ENCODE results near the gene NAT9.

DNA sequence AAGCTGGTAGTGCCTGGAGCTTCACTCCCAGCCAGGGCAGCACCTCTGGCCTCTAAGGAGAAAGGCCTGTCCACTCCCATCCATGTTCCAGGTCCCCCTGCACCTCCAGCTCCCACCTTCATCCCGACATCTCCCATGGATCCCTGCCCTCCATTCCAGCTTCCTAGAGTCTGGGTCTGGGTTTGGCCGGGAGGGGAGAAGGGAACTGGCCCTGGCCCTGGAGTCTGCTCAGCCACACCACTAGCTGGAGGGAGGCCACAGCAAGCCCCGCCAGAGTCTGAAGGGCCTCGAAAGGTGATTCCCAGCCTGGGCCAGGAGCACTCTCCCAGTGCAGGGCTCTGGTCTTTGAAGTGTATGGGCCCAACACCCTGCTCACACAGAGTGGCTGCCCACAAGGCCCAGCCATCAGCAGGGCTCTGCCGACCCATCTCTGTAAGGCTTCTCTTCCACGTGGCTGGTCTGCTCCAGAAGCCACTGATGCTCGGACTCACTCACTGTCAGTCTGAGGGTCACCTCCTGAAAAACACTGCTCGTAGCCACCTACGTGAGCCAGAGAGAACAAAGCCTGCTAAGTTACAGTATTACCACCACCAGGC, 4.7 kb downstream of the NAT9 start:
- TF ChIP-seq, protein P1, sequence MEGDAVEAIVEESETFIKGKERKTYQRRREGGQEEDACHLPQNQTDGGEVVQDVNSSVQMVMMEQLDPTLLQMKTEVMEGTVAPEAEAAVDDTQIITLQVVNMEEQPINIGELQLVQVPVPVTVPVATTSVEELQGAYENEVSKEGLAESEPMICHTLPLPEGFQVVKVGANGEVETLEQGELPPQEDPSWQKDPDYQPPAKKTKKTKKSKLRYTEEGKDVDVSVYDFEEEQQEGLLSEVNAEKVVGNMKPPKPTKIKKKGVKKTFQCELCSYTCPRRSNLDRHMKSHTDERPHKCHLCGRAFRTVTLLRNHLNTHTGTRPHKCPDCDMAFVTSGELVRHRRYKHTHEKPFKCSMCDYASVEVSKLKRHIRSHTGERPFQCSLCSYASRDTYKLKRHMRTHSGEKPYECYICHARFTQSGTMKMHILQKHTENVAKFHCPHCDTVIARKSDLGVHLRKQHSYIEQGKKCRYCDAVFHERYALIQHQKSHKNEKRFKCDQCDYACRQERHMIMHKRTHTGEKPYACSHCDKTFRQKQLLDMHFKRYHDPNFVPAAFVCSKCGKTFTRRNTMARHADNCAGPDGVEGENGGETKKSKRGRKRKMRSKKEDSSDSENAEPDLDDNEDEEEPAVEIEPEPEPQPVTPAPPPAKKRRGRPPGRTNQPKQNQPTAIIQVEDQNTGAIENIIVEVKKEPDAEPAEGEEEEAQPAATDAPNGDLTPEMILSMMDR (IDR thresholded peaks at IDR 0.05), result no peak
- no peak for TF ChIP-seq POLR2A (IDR thresholded peaks at IDR 0.05)
